ENCODE results near the gene CFL1.

CFL1 gene

DNA sequence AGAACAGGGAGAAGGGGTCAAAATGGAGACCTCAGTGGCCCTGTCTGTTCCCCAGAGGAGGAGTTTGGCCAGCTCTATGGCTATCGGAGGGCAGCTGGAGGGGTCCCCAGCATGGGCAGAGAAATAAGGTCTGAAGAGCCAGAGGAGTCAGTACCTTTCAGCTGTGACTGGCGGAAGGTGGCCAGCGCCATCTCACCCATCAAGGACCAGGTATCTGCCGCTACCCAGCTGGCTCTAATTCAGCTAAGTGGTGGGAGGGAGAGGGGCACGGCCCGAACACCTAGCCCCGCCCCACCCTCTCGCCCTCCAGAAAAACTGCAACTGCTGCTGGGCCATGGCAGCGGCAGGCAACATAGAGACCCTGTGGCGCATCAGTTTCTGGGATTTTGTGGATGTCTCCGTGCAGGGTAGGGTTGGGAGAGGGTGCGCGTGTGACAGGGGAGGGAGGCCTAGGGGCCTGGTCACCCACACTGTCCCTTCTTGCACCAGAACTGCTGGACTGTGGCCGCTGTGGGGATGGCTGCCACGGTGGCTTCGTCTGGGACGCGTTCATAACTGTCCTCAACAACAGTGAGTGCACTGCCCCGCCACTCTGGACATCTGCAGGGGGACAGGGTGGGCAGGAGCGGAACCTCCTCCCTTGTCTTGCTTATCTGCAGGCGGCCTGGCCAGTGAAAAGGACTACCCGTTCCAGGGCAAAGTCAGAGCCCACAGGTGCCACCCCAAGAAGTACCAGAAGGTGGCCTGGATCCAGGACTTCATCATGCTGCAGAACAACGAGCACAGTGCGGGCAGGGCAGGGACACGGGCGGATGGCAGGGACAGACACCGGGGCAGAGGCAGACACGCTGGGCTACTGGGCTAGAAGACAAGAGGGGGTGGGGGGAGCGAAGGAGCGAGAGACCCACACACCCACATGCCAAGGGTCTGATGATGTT lies 24.4 kb upstream of the CFL1 start:
- H3K27ac ChIP-seq (ENCODE audit: low read length), result no peak overlapping the region
- no peak overlapping the region for H3K4me2 ChIP-seq (ENCODE audit: low read length)
- no peaks in the 10 kb centered on the region for H4K20me1 ChIP-seq (ENCODE audit: insufficient read depth, low read length)
- peaks cover 2% of the 10 kb centered on the region for H3K79me2 ChIP-seq (ENCODE audit: low read length)
- no peak overlapping the region for H3K4me3 ChIP-seq (ENCODE audit: low read length)
- H3K4me1 ChIP-seq (ENCODE audit: low read length), result peaks cover 5% of the 10 kb centered on the region
- peaks cover 43% of the 10 kb centered on the region for H3K36me3 ChIP-seq (replicated peaks; ENCODE audit: low read depth, low read length)
- TF ChIP-seq, protein P1, sequence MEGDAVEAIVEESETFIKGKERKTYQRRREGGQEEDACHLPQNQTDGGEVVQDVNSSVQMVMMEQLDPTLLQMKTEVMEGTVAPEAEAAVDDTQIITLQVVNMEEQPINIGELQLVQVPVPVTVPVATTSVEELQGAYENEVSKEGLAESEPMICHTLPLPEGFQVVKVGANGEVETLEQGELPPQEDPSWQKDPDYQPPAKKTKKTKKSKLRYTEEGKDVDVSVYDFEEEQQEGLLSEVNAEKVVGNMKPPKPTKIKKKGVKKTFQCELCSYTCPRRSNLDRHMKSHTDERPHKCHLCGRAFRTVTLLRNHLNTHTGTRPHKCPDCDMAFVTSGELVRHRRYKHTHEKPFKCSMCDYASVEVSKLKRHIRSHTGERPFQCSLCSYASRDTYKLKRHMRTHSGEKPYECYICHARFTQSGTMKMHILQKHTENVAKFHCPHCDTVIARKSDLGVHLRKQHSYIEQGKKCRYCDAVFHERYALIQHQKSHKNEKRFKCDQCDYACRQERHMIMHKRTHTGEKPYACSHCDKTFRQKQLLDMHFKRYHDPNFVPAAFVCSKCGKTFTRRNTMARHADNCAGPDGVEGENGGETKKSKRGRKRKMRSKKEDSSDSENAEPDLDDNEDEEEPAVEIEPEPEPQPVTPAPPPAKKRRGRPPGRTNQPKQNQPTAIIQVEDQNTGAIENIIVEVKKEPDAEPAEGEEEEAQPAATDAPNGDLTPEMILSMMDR (IDR thresholded peaks at IDR 0.05; ENCODE audit: low read depth, low read length), result no peak
- no peak for TF ChIP-seq EZH2phosphoT487 (IDR thresholded peaks at IDR 0.05; ENCODE audit: low read depth)
- no peaks in the 10 kb centered on the region for H3K27me3 ChIP-seq (ENCODE audit: low read depth, low read length)
- no peak overlapping the region for H2AFZ ChIP-seq (ENCODE audit: low read depth, low read length)
- H3K9ac ChIP-seq (ENCODE audit: low read length), result no peak overlapping the region
- H3K9me3 ChIP-seq (ENCODE audit: insufficient read depth, low read length), result no peaks in the 10 kb centered on the region

DNA sequence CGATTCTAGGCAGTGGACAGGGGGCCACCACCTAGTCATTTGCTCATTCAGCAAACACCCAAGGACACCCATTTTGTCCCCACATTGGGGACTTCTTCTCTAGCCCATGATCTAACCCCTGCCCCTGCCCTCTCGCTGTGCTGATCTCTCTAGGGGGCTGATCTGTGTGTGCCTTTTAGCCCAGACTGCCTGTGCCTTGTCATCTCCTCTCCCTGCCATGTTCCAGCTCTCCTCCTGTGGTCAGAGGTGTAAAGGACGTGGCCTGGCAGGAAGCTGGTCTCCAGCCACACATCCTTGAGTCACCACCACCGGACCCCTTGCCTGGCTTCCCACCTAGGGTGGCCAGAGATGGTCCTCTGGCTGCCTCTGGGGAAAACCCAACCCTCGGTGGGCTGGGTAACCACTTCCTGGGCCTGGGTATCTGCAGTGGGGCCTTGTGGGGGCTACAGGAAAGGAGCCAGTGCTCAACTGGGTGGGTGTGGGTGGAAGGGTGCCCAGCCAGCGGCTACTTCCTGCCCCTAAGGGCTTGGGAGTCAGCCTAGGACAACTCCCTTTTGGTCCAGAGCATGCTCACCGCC lies 23.0 kb upstream of the CFL1 start:
- peaks cover 3% of the 10 kb centered on the region; the same call in 1 of the 2 replicates for H3K4me1 ChIP-seq (ENCODE audit: low read length)
- H3K9ac ChIP-seq (ENCODE audit: low read length), result no peak overlapping the region
- no peaks in the 10 kb centered on the region for H3K79me2 ChIP-seq (ENCODE audit: low read length)
- no peak overlapping the region for H3K27ac ChIP-seq (ENCODE audit: low read length)
- H3K4me3 ChIP-seq (ENCODE audit: low read length), result no peak overlapping the region
- H3K4me2 ChIP-seq (ENCODE audit: low read length), result no peak overlapping the region
- H2AFZ ChIP-seq (ENCODE audit: low read depth, low read length), result no peak overlapping the region
- H3K9me3 ChIP-seq (ENCODE audit: insufficient read depth, low read length), result no peaks in the 10 kb centered on the region
- H4K20me1 ChIP-seq (ENCODE audit: insufficient read depth, low read length), result no peaks in the 10 kb centered on the region
- no peaks in the 10 kb centered on the region for H3K27me3 ChIP-seq (ENCODE audit: low read depth, low read length)
- peaks cover 35% of the 10 kb centered on the region for H3K36me3 ChIP-seq (replicated peaks; ENCODE audit: low read depth, low read length)
- no peak for TF ChIP-seq EZH2phosphoT487 (IDR thresholded peaks at IDR 0.05; ENCODE audit: low read depth)
- TF ChIP-seq, protein P1 (IDR thresholded peaks at IDR 0.05; ENCODE audit: low read depth, low read length), result no peak

DNA sequence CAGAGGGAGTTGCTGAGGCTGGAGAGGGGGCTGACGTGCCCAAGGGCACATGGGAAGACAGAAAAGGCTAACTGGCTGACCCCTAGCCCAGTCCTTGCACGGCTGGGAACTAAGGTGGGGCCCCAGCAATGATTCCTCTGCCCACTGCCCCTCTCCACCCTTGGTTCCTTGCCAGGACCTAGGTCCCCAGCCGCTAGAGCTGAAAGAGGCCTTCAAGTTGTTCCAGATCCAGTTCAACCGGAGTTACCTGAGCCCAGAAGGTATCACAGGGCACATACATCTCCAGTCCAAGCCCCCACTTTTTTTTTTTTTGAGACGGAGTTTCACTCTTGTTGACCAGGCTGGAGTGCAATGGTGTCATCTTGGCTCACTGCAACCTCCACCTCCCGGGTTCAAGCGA lies 22.0 kb upstream of the CFL1 start:
- H4K20me1 ChIP-seq (ENCODE audit: insufficient read depth, low read length), result no peaks in the 10 kb centered on the region
- H3K9ac ChIP-seq (ENCODE audit: low read length), result no peak overlapping the region
- peaks cover 28% of the 10 kb centered on the region for H3K36me3 ChIP-seq (replicated peaks; ENCODE audit: low read depth, low read length)
- no peak for TF ChIP-seq EZH2phosphoT487 (IDR thresholded peaks at IDR 0.05; ENCODE audit: low read depth)
- TF ChIP-seq, protein P1 (IDR thresholded peaks at IDR 0.05; ENCODE audit: low read depth, low read length), result no peak
- no peak overlapping the region for H3K27ac ChIP-seq (ENCODE audit: low read length)
- no peak overlapping the region for H3K4me3 ChIP-seq (ENCODE audit: low read length)
- no peaks in the 10 kb centered on the region for H3K9me3 ChIP-seq (ENCODE audit: insufficient read depth, low read length)
- no peaks in the 10 kb centered on the region for H3K79me2 ChIP-seq (ENCODE audit: low read length)
- no peak overlapping the region for H3K4me2 ChIP-seq (ENCODE audit: low read length)
- H3K27me3 ChIP-seq (ENCODE audit: low read depth, low read length), result no peaks in the 10 kb centered on the region
- peaks cover 3% of the 10 kb centered on the region; the same call in 1 of the 2 replicates for H3K4me1 ChIP-seq (ENCODE audit: low read length)
- no peak overlapping the region for H2AFZ ChIP-seq (ENCODE audit: low read depth, low read length)

DNA sequence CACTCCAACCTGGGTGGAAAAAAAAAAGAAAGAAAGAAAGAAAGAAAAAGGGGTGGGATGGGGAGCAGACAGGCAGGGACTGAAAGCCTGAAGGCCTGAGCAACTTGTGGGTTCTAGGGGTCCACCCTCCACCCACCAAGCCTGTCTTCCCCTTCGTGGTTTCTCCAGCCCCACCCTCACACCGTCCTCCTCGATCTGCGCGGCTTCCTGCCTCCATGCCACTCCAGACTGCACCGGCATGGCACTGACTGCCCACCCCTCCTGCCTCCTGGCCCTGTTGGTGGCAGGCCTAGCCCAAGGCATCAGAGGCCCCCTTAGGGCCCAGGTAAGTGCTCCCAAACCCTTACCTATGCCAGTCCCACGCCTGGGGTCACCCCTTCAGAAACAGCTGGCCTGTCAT lies 21.6 kb upstream of the CFL1 start, which contains the start of gene CTSW:
Gene CTSW (plus strand): TSS at position 221 of the 400 bp plus-strand sequence. CDS start 18 bp downstream, at position 239.
- H3K79me2 ChIP-seq (ENCODE audit: low read length), result no peaks in the 10 kb centered on the region
- no peaks in the 10 kb centered on the region for H4K20me1 ChIP-seq (ENCODE audit: insufficient read depth, low read length)
- TF ChIP-seq, protein P1 (IDR thresholded peaks at IDR 0.05; ENCODE audit: low read depth, low read length), result no peak
- no peak for TF ChIP-seq EZH2phosphoT487 (IDR thresholded peaks at IDR 0.05; ENCODE audit: low read depth)
- H3K27me3 ChIP-seq (ENCODE audit: low read depth, low read length), result no peaks in the 10 kb centered on the region
- no peaks in the 10 kb centered on the region for H3K9me3 ChIP-seq (ENCODE audit: insufficient read depth, low read length)
- H3K4me3 ChIP-seq (ENCODE audit: low read length), result no peak within 1 kb of the TSS
- peaks cover 26% of the 10 kb centered on the region for H3K36me3 ChIP-seq (replicated peaks; ENCODE audit: low read depth, low read length)
- no peak within 1 kb of the TSS for H3K9ac ChIP-seq (ENCODE audit: low read length)
- H3K27ac ChIP-seq (ENCODE audit: low read length), result no peak within 1 kb of the TSS
- H3K4me2 ChIP-seq (ENCODE audit: low read length), result no peak within 1 kb of the TSS
- no peaks in the 10 kb centered on the region for H3K4me1 ChIP-seq (ENCODE audit: low read length)
- no peak within 1 kb of the TSS for H2AFZ ChIP-seq (ENCODE audit: low read depth, low read length)
